SK-N-SH (cell line): ENCODE measurements around the gene RNF215. TPM values are rescaled to one million over a fixed set of nuclear protein-coding genes. Genes with fewer than 3 reads are reported as not detected.

Experiments
- CTCF ChIA-PET: fragments of 300-600, 350-600 bp; formaldehyde crosslinking; extraction: SDS; loops from one replicate; lab custom pipeline; 2021; lab: Yijun Ruan, JAX
- POLR2A ChIA-PET: fragments of 350-600 bp; sonication (Branson Sonifier 250); formaldehyde crosslinking; extraction: SDS; loops from one replicate; lab custom pipeline; 2020; ENCODE audit warnings: antibody characterized with exemption, inconsistent platforms; lab: Yijun Ruan, JAX
- DNase-seq: peaks from one replicate; pipeline ENCODE4 v3.0.0; 2012
- H2AFZ ChIP-seq: fragments of 200-600 bp; sonication (generic); 2 replicates; pipeline ENCODE4 v1.8.1; 2016; ENCODE audit warnings: antibody characterized with exemption, mild to moderate bottlenecking, low read depth
- H3F3A ChIP-seq: fragments of 200-600 bp; sonication (generic); replicated peaks from 2 replicates; pipeline ENCODE3; 2016; ENCODE audit warnings: antibody characterized with exemption, mild to moderate bottlenecking; ENCODE audit not compliant: insufficient read depth
- H3K27ac ChIP-seq, 2 experiments: fragments of 200-500 bp in 1 of 2; fragments of 200-600 bp in 1 of 2; sonication (Bioruptor generic) in 1 of 2; sonication (generic), shearing (Covaris generic) in 1 of 2; 2 replicates each; pipeline versions ENCODE4 v1.5.1 to v1.6.1; 2014 to 2016; ENCODE audit warnings: low read depth in 2 of 2, inconsistent platforms in 1 of 2, low read length in 1 of 2, mild to moderate bottlenecking in 1 of 2, mixed read lengths in 1 of 2
- H3K27me3 ChIP-seq: fragments of 200-600 bp; sonication (generic), shearing (Covaris generic); 2 replicates; pipeline ENCODE4 v1.6.1; 2016; ENCODE audit warnings: mixed run types; ENCODE audit not compliant: insufficient read depth
- H3K36me3 ChIP-seq, 2 experiments: fragments of 200-500 bp in 1 of 2; fragments of 200-600 bp in 1 of 2; sonication (Bioruptor generic) in 1 of 2; sonication (generic) in 1 of 2; replicated peaks in 1 of 2; 2 replicates each; pipeline versions ENCODE3 to v1.5.1; 2014 to 2016; ENCODE audit warnings: low read length in 1 of 2, mild to moderate bottlenecking in 1 of 2; ENCODE audit not compliant: insufficient read depth in 2 of 2, control insufficient read depth in 1 of 2
- H3K4me1 ChIP-seq, 2 experiments: fragments of 200-500 bp in 1 of 2; fragments of 200-600 bp in 1 of 2; sonication (Bioruptor generic) in 1 of 2; sonication (generic), shearing (Covaris generic) in 1 of 2; 2 replicates each; pipeline versions ENCODE4 v1.5.1 to v1.6.1; 2014 to 2016; ENCODE audit warnings: low read depth in 1 of 2, low read length in 1 of 2, mixed run types in 1 of 2; ENCODE audit not compliant: insufficient read depth in 2 of 2, control insufficient read depth in 1 of 2
- H3K4me2 ChIP-seq: fragments of 200-600 bp; sonication (generic), shearing (Covaris generic); 2 replicates; pipeline ENCODE4 v1.6.1; 2017; ENCODE audit warnings: mixed run types
- H3K4me3 ChIP-seq, 2 experiments: fragments of 200-500 bp in 1 of 2; fragments of 200-600 bp in 1 of 2; sonication (Bioruptor generic) in 1 of 2; sonication (generic), shearing (Covaris generic) in 1 of 2; 2 replicates each; pipeline versions ENCODE4 v1.5.1 to v1.8.1; 2014 to 2016; ENCODE audit warnings: low read depth in 2 of 2, inconsistent platforms in 1 of 2, low read length in 1 of 2, mild to moderate bottlenecking in 1 of 2, mixed read lengths in 1 of 2, moderate library complexity in 1 of 2
- H3K79me2 ChIP-seq: fragments of 200-600 bp; sonication (generic); 2 replicates; pipeline ENCODE4 v1.8.1; 2017; ENCODE audit warnings: mild to moderate bottlenecking; ENCODE audit not compliant: insufficient read depth
- H3K9ac ChIP-seq: fragments of 200-600 bp; sonication (generic); 2 replicates; pipeline ENCODE4 v1.6.1; 2017; ENCODE audit warnings: mixed run types
- H3K9me2 ChIP-seq: fragments of 200-600 bp; sonication (generic); 2 replicates; pipeline ENCODE4 v1.6.1; 2017; ENCODE audit warnings: mixed run types
- H3K9me3 ChIP-seq: fragments of 200-600 bp; sonication (generic); 2 replicates; pipeline ENCODE4 v1.6.1; 2017; ENCODE audit warnings: mixed run types, mild to moderate bottlenecking, moderate library complexity
- H4K20me1 ChIP-seq: fragments of 200-600 bp; sonication (generic); 2 replicates; pipeline ENCODE4 v1.6.1; 2017; ENCODE audit warnings: mild to moderate bottlenecking, mixed run types; ENCODE audit not compliant: insufficient read depth
- CHD2 ChIP-seq: fragments of 150-350 bp; IDR thresholded peaks from 2 replicates; pipeline ENCODE4 v1.6.1; 2018; ENCODE audit warnings: low read length; ENCODE audit not compliant: partially characterized antibody
- ELF1 ChIP-seq: IDR thresholded peaks from 2 replicates; pipeline ENCODE4 v1.4.0; 2012
- EP300 ChIP-seq, 2 experiments: IDR thresholded peaks; 2 replicates each; pipeline versions ENCODE4 v1.4.0 to v1.6.1; 2012; ENCODE audit warnings: borderline replicate concordance in 1 of 2, low read depth in 1 of 2, low read length in 1 of 2
- EZH2phosphoT487 ChIP-seq: fragments of 200-600 bp; sonication (generic); IDR thresholded peaks from 2 replicates; pipeline ENCODE4 v1.6.1; 2017; ENCODE audit warnings: low read depth, mixed run types, mild to moderate bottlenecking, antibody characterized with exemption, moderate library complexity, borderline replicate concordance
- FOSL2 ChIP-seq: IDR thresholded peaks from 2 replicates; pipeline ENCODE4 v1.4.0; 2012; ENCODE audit warnings: low read depth, mild to moderate bottlenecking, moderate library complexity, borderline replicate concordance
- FOXM1 ChIP-seq: IDR thresholded peaks from 2 replicates; pipeline ENCODE4 v1.4.0; 2012; ENCODE audit warnings: low read depth, mild to moderate bottlenecking
- MXI1 ChIP-seq: IDR thresholded peaks from 2 replicates; pipeline ENCODE4 v1.6.1; 2012; ENCODE audit warnings: mild to moderate bottlenecking, low read depth, low read length, improper control_type of control experiment
- POLR2AphosphoS5 ChIP-seq: IDR thresholded peaks from 2 replicates; pipeline ENCODE4 v1.6.1; 2012; ENCODE audit warnings: low read depth, low read length
- RAD21 ChIP-seq: IDR thresholded peaks from 2 replicates; pipeline ENCODE4 v1.6.1; 2012; ENCODE audit warnings: mild to moderate bottlenecking, low read length
- RFX5 ChIP-seq: IDR thresholded peaks from 2 replicates; pipeline ENCODE4 v1.6.1; 2012; ENCODE audit warnings: mild to moderate bottlenecking, improper control_type of control experiment, low read length
- SMC3 ChIP-seq: IDR thresholded peaks from 2 replicates; pipeline ENCODE4 v1.6.1; 2012; ENCODE audit warnings: low read depth, low read length, improper control_type of control experiment
- TEAD4 ChIP-seq: IDR thresholded peaks from 2 replicates; pipeline ENCODE4 v1.4.0; 2012; ENCODE audit warnings: mild to moderate bottlenecking, borderline replicate concordance; ENCODE audit not compliant: insufficient read depth
- YY1 ChIP-seq: IDR thresholded peaks from 2 replicates; pipeline ENCODE4 v1.4.0; 2012; ENCODE audit warnings: low read depth, mild to moderate bottlenecking
- WGBS: methylation state at CpG from one replicate; pipeline ENCODE4 v1.1.6; 2017; ENCODE audit warnings: low lambda C conversion rate; 5-methylcytosine and 5-hydroxymethylcytosine counted together
- polyA plus RNA-seq, 3 experiments: library from polyadenylated mRNA; depleted of rRNA; stranded (reverse); fragments of >200 nt; gene quantifications; 2 replicates each; pipeline ENCODE4 v1.2.3, GENCODE V29; 2012
- TF ChIP-seq, protein P1 (sequence below): IDR thresholded peaks from 2 replicates; pipeline ENCODE4 v1.4.0; 2012; ENCODE audit warnings: low read depth, borderline replicate concordance
- TF ChIP-seq, protein P2 (sequence below): IDR thresholded peaks from 2 replicates; pipeline ENCODE4 v1.4.0; 2012; ENCODE audit warnings: low read depth
- TF ChIP-seq, protein P3 (sequence below): IDR thresholded peaks from 2 replicates; pipeline ENCODE4; 2012
- TF ChIP-seq, protein P4 (sequence below): fragments of 150-350 bp; IDR thresholded peaks from 2 replicates; pipeline ENCODE4 v1.6.1; 2016; ENCODE audit warnings: mild to moderate bottlenecking, low read depth, low read length

The RNF215 gene
- polyA plus RNA-seq, 1 of the 3 experiments (the other 2 are of a cell fraction) = 28.6 TPM

DNA sequence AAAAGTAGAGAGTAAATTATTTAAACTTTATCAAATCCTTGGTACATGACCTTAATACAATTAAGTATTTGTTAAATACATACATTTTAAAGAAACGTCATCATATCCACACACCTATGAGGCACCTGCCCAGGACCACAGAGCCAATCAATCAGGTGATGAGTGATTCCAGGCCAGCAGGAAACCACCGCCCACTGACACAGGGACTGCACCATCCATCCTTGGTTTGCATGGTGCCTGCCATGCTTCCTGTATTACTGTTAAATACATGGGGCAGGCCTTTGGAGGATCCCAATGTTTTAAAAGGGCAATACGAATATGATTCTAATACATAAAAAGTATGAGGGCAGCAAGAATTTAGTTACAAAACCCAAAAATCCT, 53.5 kb downstream of the RNF215 start (continued):
- TF ChIP-seq, protein P1, sequence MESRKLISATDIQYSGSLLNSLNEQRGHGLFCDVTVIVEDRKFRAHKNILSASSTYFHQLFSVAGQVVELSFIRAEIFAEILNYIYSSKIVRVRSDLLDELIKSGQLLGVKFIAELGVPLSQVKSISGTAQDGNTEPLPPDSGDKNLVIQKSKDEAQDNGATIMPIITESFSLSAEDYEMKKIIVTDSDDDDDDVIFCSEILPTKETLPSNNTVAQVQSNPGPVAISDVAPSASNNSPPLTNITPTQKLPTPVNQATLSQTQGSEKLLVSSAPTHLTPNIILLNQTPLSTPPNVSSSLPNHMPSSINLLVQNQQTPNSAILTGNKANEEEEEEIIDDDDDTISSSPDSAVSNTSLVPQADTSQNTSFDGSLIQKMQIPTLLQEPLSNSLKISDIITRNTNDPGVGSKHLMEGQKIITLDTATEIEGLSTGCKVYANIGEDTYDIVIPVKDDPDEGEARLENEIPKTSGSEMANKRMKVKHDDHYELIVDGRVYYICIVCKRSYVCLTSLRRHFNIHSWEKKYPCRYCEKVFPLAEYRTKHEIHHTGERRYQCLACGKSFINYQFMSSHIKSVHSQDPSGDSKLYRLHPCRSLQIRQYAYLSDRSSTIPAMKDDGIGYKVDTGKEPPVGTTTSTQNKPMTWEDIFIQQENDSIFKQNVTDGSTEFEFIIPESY = no peak
- TF ChIP-seq, protein P2, sequence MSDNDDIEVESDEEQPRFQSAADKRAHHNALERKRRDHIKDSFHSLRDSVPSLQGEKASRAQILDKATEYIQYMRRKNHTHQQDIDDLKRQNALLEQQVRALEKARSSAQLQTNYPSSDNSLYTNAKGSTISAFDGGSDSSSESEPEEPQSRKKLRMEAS = no peak

DNA sequence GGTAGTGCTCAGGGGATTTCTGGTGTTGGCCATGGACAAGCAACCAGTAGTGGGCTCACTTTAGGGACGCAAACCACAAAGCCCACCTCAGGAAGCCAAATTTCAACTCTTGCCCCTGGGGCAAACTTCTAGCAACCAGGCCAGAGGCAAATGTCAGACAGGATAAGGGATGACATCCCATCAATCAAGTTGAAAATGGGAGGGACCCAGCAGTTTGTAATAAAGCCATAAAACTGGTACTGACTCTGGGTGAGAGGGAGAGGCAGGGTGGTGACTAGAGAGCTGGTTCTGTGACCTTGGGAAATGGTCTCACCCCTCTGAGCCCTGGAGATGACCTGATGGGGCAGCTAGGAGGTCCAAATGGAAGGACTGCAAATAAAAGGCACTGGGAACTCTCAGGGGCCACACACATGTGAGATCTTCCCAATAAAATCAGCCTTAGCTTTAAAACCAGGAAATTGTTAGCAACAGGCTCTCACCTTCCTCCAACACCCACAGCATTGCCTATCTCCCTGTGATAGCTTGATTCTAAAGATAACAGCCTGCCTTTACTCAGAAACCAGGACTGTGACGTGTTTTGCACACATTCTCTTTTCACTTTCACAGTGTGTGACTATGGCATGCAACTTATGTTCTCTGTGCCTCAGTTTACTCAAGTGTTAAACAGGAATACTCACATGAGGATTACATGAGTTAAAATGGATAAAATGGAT, 54.1 kb downstream of the RNF215 start:
- H3K4me2 ChIP-seq = no peak overlapping the region
- H3K9me2 ChIP-seq = no peaks in the 10 kb centered on the region
- H4K20me1 ChIP-seq = no peaks in the 10 kb centered on the region
- no peak for DNase-seq
- H3K9ac ChIP-seq = no peak overlapping the region
- no peaks in the 10 kb centered on the region for H3K9me3 ChIP-seq
- no peak overlapping the region for H2AFZ ChIP-seq
- no peak overlapping the region for H3K27ac ChIP-seq
- H3K27me3 ChIP-seq = no peaks in the 10 kb centered on the region
- WGBS = 100% methylated on average over 2 of the region's 2 CpGs
- peaks cover 19% of the 10 kb centered on the region for H3F3A ChIP-seq
- no peaks in the 10 kb centered on the region for H3K79me2 ChIP-seq
- TF ChIP-seq CHD2 (no peak), POLR2AphosphoS5 (no peak), FOSL2 (no peak), TEAD4 (no peak), MXI1 (no peak), SMC3 (no peak)
- TF ChIP-seq, protein P3, sequence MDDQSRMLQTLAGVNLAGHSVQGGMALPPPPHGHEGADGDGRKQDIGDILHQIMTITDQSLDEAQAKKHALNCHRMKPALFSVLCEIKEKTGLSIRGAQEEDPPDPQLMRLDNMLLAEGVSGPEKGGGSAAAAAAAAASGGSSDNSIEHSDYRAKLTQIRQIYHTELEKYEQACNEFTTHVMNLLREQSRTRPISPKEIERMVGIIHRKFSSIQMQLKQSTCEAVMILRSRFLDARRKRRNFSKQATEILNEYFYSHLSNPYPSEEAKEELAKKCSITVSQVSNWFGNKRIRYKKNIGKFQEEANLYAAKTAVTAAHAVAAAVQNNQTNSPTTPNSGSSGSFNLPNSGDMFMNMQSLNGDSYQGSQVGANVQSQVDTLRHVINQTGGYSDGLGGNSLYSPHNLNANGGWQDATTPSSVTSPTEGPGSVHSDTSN = no peak
- TF ChIP-seq, protein P2 = no peak
- no peaks in the 10 kb centered on the region for H3K4me1 ChIP-seq
- CTCF ChIA-PET = interaction anchor here (1.4 to 1.5 kb wide), 2 partner anchors 45 to 54 kb away, joined by 4 read pairs; partner anchors contain the start of genes CASTOR1 and RNF215
- no peak overlapping the region for H3K4me3 ChIP-seq
- POLR2A ChIA-PET = interaction anchor here (1.1 kb wide), 1 partner anchor 23 kb away, joined by 4 read pairs; the partner anchor contains the start of genes CCDC157 and SF3A1
- H3K36me3 ChIP-seq = peaks cover 43 to 69% of the 10 kb centered on the region in 2 experiments

DNA sequence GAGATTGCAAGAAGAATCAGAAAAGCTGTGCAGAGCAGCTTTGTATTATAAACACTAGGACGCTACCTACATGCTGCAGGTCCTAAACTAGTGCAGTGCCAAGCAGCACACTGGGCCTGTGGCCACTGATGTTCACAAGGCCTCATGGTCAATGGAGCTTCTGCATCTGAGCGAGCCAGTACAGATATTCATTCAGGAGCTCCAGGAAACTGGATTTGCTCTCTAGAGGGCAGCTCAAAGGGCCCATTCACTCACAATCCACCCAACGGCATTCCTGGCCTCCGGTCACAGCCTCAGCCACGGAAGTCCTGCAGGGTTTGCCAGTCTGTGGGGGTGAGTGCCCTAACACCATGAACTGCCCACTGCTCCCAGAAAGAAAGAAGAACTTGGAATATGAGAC, 54.7 kb downstream of the RNF215 start:
- no peak overlapping the region for H3K4me2 ChIP-seq
- ChIA-PET POLR2A (interaction anchor here (1.1 kb wide), 1 partner anchor 24 kb away, joined by 4 read pairs; the partner anchor contains the start of genes CCDC157 and SF3A1), CTCF (interaction anchor here (0.7 to 1.5 kb wide), 3 partner anchors 19 to 55 kb away, joined by 3 to 4 read pairs (median 4); partner anchors contain the start of genes CASTOR1 and RNF215)
- 0 out of 4 replicates have a peak, but pooled peaks cover 0 to under 1% of the 10 kb centered on the region in 2 experiments for H3K4me1 ChIP-seq
- H3K27ac ChIP-seq = no peak overlapping the region
- H3F3A ChIP-seq = peaks cover 25% of the 10 kb centered on the region
- H4K20me1 ChIP-seq = no peaks in the 10 kb centered on the region
- no peaks in the 10 kb centered on the region for H3K79me2 ChIP-seq
- no peaks in the 10 kb centered on the region for H3K27me3 ChIP-seq
- DNase-seq = no peak
- H3K9me3 ChIP-seq = no peaks in the 10 kb centered on the region
- no peak overlapping the region for H3K4me3 ChIP-seq
- H3K9me2 ChIP-seq = no peaks in the 10 kb centered on the region
- H3K9ac ChIP-seq = no peak overlapping the region
- WGBS = 92% methylated on average over 1 of the region's 5 CpGs
- peaks cover 43 to 64% of the 10 kb centered on the region in 2 experiments for H3K36me3 ChIP-seq
- H2AFZ ChIP-seq = no peak overlapping the region
- no peak for TF ChIP-seq RAD21
- no peak for TF ChIP-seq EP300 (IDR thresholded peaks at IDR 0.05; ENCODE audit: borderline replicate concordance in 1 of 2, low read depth in 1 of 2, low read length in 1 of 2)
- TF ChIP-seq YY1 = no peak
- no peak for TF ChIP-seq ELF1
- no peak for TF ChIP-seq EZH2phosphoT487
- TF ChIP-seq RFX5 = no peak
- TF ChIP-seq, protein P1 = no peak
- TF ChIP-seq, protein P4, sequence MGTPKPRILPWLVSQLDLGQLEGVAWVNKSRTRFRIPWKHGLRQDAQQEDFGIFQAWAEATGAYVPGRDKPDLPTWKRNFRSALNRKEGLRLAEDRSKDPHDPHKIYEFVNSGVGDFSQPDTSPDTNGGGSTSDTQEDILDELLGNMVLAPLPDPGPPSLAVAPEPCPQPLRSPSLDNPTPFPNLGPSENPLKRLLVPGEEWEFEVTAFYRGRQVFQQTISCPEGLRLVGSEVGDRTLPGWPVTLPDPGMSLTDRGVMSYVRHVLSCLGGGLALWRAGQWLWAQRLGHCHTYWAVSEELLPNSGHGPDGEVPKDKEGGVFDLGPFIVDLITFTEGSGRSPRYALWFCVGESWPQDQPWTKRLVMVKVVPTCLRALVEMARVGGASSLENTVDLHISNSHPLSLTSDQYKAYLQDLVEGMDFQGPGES = no peak
- no peak for TF ChIP-seq FOXM1
